Measurements from ENCODE around the gene PHKB. TPM values are rescaled to one million over a fixed set of nuclear protein-coding genes. Genes with fewer than 3 reads are reported as not detected.

Gene PHKB
- total RNA-seq, 4 donors from 2014 or later, result 74.1 to 126 (median 101) TPM

GRCh38 chr16:47578033-47578432 lies 116.9 kb downstream of the PHKB start:
- no peaks in the 10 kb centered on the region for H3K27me3 ChIP-seq
- no peaks in the 10 kb centered on the region for H3K9me3 ChIP-seq
- DNase-seq, result no peak
- H3K27ac ChIP-seq, result no peak overlapping the region
- intact Hi-C loops (cut with DNase I; ENCODE audit: low total_unique reads) (no loop called here), in situ Hi-C loops (cut with MboI; ENCODE audit: low pct_ligation_motif_present in 1 of 4, low pct_unique_long_range_greater_than_20kb in 1 of 4, low sequenced_read_pairs in 3 of 4) (no loop called here)
- no peaks in the 10 kb centered on the region for H3K4me1 ChIP-seq
- no peaks in the 10 kb centered on the region for H3K36me3 ChIP-seq
- no peak overlapping the region for H3K4me3 ChIP-seq
- TF ChIP-seq POLR2AphosphoS5 (IDR thresholded peaks at IDR 0.05) (no peak), EP300 (IDR thresholded peaks at IDR 0.05; ENCODE audit: low read depth) (no peak), POLR2A (IDR thresholded peaks at IDR 0.05) (no peak)
- TF ChIP-seq, protein P1, sequence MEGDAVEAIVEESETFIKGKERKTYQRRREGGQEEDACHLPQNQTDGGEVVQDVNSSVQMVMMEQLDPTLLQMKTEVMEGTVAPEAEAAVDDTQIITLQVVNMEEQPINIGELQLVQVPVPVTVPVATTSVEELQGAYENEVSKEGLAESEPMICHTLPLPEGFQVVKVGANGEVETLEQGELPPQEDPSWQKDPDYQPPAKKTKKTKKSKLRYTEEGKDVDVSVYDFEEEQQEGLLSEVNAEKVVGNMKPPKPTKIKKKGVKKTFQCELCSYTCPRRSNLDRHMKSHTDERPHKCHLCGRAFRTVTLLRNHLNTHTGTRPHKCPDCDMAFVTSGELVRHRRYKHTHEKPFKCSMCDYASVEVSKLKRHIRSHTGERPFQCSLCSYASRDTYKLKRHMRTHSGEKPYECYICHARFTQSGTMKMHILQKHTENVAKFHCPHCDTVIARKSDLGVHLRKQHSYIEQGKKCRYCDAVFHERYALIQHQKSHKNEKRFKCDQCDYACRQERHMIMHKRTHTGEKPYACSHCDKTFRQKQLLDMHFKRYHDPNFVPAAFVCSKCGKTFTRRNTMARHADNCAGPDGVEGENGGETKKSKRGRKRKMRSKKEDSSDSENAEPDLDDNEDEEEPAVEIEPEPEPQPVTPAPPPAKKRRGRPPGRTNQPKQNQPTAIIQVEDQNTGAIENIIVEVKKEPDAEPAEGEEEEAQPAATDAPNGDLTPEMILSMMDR (IDR thresholded peaks at IDR 0.05), result no peak
- 94 to 95% methylated on average over 2 to 3 of the region's 3 CpGs for WGBS, 2 donors (ENCODE audit: low coverage in 1 of 2)

DNA sequence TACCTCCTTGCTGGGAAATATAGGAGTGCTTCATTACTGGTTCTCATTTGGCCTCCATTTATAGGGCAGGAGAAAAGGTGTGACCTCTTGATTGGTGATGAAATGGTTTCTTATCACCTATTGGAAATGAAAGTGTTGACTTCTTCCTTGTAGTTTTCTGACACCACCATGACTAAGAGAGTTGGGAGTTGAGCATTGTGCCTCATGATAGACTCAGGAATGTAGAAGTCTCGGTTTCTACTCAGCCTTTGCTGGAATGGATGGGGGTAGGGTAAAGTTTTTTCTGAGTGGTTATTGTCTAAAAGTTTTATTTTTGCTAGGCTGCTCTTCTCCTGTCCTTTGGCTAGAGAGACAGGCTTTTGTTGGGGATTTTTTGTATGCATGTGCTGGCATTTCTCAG lies 117.4 kb downstream of the PHKB start:
- Histone ChIP-seq H3K27me3 (no peaks in the 10 kb centered on the region), H3K4me1 (no peaks in the 10 kb centered on the region), H3K4me3 (no peak overlapping the region), H3K9me3 (no peaks in the 10 kb centered on the region), H3K36me3 (no peaks in the 10 kb centered on the region), H3K27ac (no peak overlapping the region)
- 83 to 100% methylated on average over 1 of the region's 1 CpG for WGBS, 2 donors (ENCODE audit: low coverage in 1 of 2)
- TF ChIP-seq POLR2AphosphoS5 (IDR thresholded peaks at IDR 0.05) (no peak), POLR2A (IDR thresholded peaks at IDR 0.05) (no peak), EP300 (IDR thresholded peaks at IDR 0.05; ENCODE audit: low read depth) (no peak)
- TF ChIP-seq, protein P1 (IDR thresholded peaks at IDR 0.05), result no peak
- in situ Hi-C loops (cut with MboI; ENCODE audit: low pct_ligation_motif_present in 1 of 4, low pct_unique_long_range_greater_than_20kb in 1 of 4, low sequenced_read_pairs in 3 of 4), result no loop called here
- intact Hi-C loops (cut with DNase I; ENCODE audit: low total_unique reads), result no loop called here
- DNase-seq, result no peak

- H3K27me3 ChIP-seq, result no peaks in the 10 kb centered on the region
- H3K27ac ChIP-seq, result no peak overlapping the region
- TF ChIP-seq POLR2A (IDR thresholded peaks at IDR 0.05) (no peak), POLR2AphosphoS5 (IDR thresholded peaks at IDR 0.05) (no peak), EP300 (IDR thresholded peaks at IDR 0.05; ENCODE audit: low read depth) (no peak)
- TF ChIP-seq, protein P1 (IDR thresholded peaks at IDR 0.05), result no peak
- intact Hi-C loops (cut with DNase I; ENCODE audit: low total_unique reads), result no loop called here
- in situ Hi-C loops (cut with MboI; ENCODE audit: low pct_ligation_motif_present in 1 of 4, low pct_unique_long_range_greater_than_20kb in 1 of 4, low sequenced_read_pairs in 3 of 4), result no loop called here
- H3K4me3 ChIP-seq, result no peak overlapping the region
- 81 to 90% methylated on average over 2 of the region's 2 CpGs for WGBS, 2 donors (ENCODE audit: low coverage in 1 of 2)
- H3K36me3 ChIP-seq, result no peaks in the 10 kb centered on the region
- H3K9me3 ChIP-seq, result no peaks in the 10 kb centered on the region
- DNase-seq, result no peak
- H3K4me1 ChIP-seq, result no peaks in the 10 kb centered on the region
These were observed 120.0 kb downstream of the PHKB start for GRCh38 chr16:47581114-47581513.

DNA sequence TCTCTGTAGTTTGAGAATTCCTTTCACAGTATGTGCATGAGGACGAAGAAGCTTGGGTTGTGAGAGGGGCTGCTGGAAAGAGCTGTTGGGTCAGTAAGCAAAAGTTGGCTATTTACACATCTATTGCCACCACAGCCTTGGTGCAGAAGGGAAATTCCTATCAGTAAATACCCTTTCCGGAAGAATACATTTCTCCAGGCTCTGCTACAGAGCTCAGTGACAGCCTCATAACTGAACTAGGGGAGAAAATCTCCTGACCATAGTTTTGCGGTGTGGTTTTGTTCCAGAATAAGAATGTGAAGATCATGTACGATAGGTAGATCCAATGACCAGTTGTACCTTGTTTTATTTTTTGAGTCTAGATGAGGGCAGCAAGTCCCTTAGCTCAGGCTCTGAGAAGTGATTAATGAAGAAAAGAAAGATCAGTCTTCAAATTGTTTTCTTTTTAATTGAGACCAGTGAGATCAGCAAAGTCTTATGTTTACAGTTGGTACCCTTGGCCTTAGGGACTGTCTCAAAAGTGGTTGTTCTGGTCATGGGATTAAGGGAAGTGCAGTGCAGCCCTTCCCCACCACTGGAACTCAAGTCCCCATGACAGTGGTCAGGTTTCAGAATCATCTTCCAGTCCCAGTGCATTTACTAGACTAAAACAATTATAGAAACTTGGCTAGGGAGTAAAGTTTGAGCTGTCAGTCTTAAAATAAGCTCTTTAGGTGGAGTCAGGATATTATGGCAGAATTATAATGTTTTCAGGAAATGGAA lies 123.5 kb downstream of the PHKB start:
- no peak overlapping the region for H3K27ac ChIP-seq
- WGBS, 2 donors (ENCODE audit: low coverage in 1 of 2), result 89 to 93% methylated on average over 3 to 4 of the region's 4 CpGs
- H3K36me3 ChIP-seq, result peaks cover 0 to 13% (median 0%) of the 10 kb centered on the region in 4 donors
- TF ChIP-seq EP300 (IDR thresholded peaks at IDR 0.05; ENCODE audit: low read depth) (no peak), POLR2AphosphoS5 (IDR thresholded peaks at IDR 0.05) (no peak), POLR2A (IDR thresholded peaks at IDR 0.05) (no peak)
- TF ChIP-seq, protein P1 (IDR thresholded peaks at IDR 0.05), result no peak
- no peaks in the 10 kb centered on the region for H3K27me3 ChIP-seq
- no peaks in the 10 kb centered on the region for H3K9me3 ChIP-seq
- intact Hi-C loops (cut with DNase I; ENCODE audit: low total_unique reads) (no loop called here), in situ Hi-C loops (cut with MboI; ENCODE audit: low pct_ligation_motif_present in 1 of 4, low pct_unique_long_range_greater_than_20kb in 1 of 4, low sequenced_read_pairs in 3 of 4) (no loop called here)
- DNase-seq, result no peak
- no peak overlapping the region for H3K4me3 ChIP-seq
- no peaks in the 10 kb centered on the region for H3K4me1 ChIP-seq
